K562 (cell line): ENCODE measurements around the gene FFAR1. TPM values are rescaled to one million over a fixed set of nuclear protein-coding genes. Genes with fewer than 3 reads are reported as not detected.

ENCODE experiments used
- NR2C2 ChIP-seq, 2 experiments: fragments of 200-800 bp in 1 of 2; sonication (Bioruptor generic) in 1 of 2; sonication (generic) in 1 of 2; formaldehyde crosslinking in 1 of 2; IDR thresholded peaks; 2 replicates each; pipeline versions ENCODE4 v1.6.1 to v1.8.0; 2016 to 2022; ENCODE audit warnings: mild to moderate bottlenecking in 1 of 2, missing compliant biosample characterization in 1 of 2, missing genetic modification characterization in 1 of 2, missing genetic modification reagents in 1 of 2
- RBM22 ChIP-seq: fragments of 200-400 bp; formaldehyde crosslinking; IDR thresholded peaks from 2 replicates; pipeline ENCODE4 v1.6.1; 2018; ENCODE audit warnings: low read length, low read depth; ENCODE audit not compliant: poor library complexity, severe bottlenecking
- SNRNP70 ChIP-seq: fragments of 200-400 bp; formaldehyde crosslinking; optimal IDR thresholded peaks from 2 replicates; pipeline ENCODE3; 2017; ENCODE audit warnings: low read depth, low read length
- TAF9B ChIP-seq: fragments of 450-650 bp; IDR thresholded peaks from 2 replicates; pipeline ENCODE4 v1.6.1; 2018; ENCODE audit warnings: mild to moderate bottlenecking; ENCODE audit not compliant: partially characterized antibody
- ZNF311 ChIP-seq: fragments of 250-450 bp; sonication (Bioruptor Pico); IDR thresholded peaks from 2 replicates; pipeline ENCODE4 v1.4.0; 2020; ENCODE audit warnings: mild to moderate bottlenecking, moderate library complexity
- ZNF318 ChIP-seq, 2 experiments: fragments of 450-650 bp; IDR thresholded peaks; 2 replicates each; pipeline ENCODE4 v1.6.1; 2016; ENCODE audit warnings: mild to moderate bottlenecking in 2 of 2, borderline replicate concordance in 1 of 2, low read depth in 1 of 2, moderate library complexity in 1 of 2
- ZNF644 ChIP-seq: fragments of 200-800 bp; sonication (Bioruptor generic); IDR thresholded peaks from 2 replicates; pipeline ENCODE4 v1.6.1; 2016; ENCODE audit warnings: low read depth, missing genetic modification characterization, missing compliant biosample characterization
- polyA plus RNA-seq, 8 experiments: library from polyadenylated mRNA; depleted of rRNA in 4 of 8; stranded (reverse) in 5 of 8; unstranded in 3 of 8; fragments of >200 nt; fragmentation: Nextera tagmentation in 2 of 8; fragmentation: Illumina TruSeq in 1 of 8; extraction: Ambion mirVana in 2 of 8; extraction: Trizol in 1 of 8; gene quantifications; 2 replicates each; pipeline versions ENCODE4 v1.2.1 to v1.2.3, GENCODE V29; 2011 to 2014; ENCODE audit warnings: inconsistent platforms in 1 of 8, missing spikeins in 1 of 8
- total RNA-seq, 7 experiments: library from RNA; depleted of rRNA in 6 of 7; stranded (reverse); fragments of >200 nt in 6 of 7; fragmentation: Illumina TruSeq in 2 of 7; extraction: Trizol in 2 of 7; gene quantifications; 2 replicates each; pipeline versions ENCODE4 v1.2.1 to v1.2.3, GENCODE V29; 2011 to 2021; ENCODE audit warnings: low replicate concordance in 1 of 7

The FFAR1 gene
- total and polyA plus RNA-seq, 9 of the 15 experiments (the other 6 are each of a cell fraction or from before 2014, with no cell fraction given), result not detected

- TF ChIP-seq ZNF318 (IDR thresholded peaks at IDR 0.05; ENCODE audit: borderline replicate concordance in 1 of 2, low read depth in 1 of 2), result no peak
- TF ChIP-seq NR2C2 (CRISPR knock-in tag; IDR thresholded peaks at IDR 0.05), result no peak
- no peak for TF ChIP-seq NR2C2 (tag; IDR thresholded peaks at IDR 0.05)
- TF ChIP-seq SNRNP70, result no peak
- TF ChIP-seq ZNF644, result no peak
- TF ChIP-seq TAF9B, result no peak
- no peak for TF ChIP-seq ZNF311 (CRISPR knock-in tag)
- no peak for TF ChIP-seq RBM22
Observed at GRCh38 chr19:35334144-35334753, 13.5 kb upstream of the FFAR1 start (continued).
